CD4-positive, alpha-beta T cell treated with Interleukin-6 at 100 ng/mL for 8 hours (primary cell): ENCODE measurements around the gene HDAC4.

Experiments used
- DNase-seq: peaks from one replicate; pipeline ENCODE4 v3.0.0-alpha.2; 2020; ENCODE audit warnings: mixed read lengths, low spot score

Gene HDAC4

DNA sequence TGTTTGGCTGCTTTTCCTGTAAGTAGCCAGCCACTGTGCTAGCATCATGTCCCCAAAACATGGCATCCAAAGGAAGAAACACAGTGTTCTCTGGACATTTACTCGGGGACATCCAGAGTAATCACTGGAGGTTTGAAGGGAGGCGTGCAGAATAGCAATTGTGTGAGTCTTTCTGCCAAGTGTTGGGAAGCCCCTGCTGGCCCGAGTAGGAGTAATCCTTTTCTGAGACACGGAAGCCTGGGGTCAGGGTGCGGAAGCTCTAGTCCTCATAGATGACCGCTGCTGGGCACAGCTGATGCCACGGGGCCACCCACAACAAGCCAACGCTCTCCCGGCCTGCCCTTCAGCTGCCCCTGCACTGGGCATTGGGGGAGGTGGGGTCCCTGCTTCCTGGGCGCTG lies 24.8 kb upstream of the HDAC4 start:
- no peak for DNase-seq

DNA sequence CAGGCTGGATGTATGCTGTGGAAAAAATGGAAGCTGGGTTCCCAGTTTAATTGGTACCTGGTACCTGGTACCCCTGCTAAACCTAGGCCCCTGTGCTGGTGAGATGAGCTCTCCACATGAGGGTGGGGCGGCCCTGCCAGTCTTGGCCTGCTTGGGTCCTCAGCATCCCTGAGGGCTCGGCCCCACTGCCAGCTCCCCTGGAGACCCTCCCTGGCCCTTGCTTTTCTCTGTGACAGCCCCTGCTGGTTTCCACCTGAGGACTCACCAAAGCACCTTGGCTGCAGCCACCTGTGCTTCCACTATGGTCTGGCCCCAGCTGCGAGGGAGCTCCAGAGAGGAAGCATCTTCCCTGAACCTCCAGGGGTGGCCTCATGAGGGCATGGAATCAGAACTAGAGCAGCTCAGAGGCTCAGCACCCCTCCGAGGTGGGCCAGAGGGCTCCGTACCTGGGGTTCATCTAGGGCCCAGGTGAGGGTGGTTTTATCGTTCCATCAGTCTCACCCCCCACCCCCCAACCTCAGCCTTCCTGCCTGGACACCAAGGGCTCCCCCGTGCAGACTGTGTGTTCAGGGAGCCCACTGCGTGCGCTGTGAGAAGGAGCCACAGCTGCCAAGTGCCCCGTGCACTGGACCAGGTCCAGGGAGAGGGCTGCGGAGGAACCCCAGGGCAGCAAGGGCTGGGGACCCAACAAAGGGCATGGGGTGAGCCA lies 23.7 kb upstream of the HDAC4 start:
- no peak for DNase-seq

DNA sequence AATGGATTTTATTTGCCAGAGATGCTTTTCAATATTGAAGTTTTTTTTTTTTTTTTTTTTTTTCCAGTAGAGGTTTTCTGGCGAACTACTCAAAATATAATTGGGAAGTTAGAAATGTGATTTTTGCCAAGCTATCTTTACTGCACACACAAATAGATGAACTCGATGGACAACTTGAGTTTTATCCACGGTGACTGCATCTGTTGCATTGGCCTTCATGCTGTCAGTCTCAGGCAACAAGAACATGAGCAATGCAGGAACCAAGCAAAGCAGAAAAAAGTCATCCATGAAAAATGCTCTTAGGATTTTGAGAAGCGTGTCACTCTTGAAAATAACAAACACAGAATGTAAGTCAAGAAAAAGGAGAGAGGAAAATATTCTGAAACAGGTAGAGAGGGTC lies 22.7 kb upstream of the HDAC4 start:
- DNase-seq: no peak

DNA sequence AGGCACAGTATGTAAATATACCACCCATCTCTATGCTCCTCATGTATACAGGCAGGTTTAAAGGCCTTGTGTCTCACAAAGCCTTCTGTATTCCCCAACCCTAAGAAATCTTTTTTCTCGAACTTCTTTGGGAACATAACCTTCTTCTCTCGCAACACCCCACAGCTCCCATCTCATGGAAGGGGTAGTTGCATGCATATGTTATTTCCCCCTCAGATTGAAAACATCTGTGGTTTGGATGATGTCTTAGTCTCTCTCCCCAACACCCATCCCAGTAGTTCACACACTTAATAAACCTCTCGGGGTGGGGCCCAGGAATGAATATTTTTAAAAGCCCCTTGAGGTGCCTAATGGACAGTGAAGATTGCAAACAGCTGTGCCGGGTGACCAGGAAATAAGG lies 21.0 kb upstream of the HDAC4 start:
- no peak for DNase-seq

DNA sequence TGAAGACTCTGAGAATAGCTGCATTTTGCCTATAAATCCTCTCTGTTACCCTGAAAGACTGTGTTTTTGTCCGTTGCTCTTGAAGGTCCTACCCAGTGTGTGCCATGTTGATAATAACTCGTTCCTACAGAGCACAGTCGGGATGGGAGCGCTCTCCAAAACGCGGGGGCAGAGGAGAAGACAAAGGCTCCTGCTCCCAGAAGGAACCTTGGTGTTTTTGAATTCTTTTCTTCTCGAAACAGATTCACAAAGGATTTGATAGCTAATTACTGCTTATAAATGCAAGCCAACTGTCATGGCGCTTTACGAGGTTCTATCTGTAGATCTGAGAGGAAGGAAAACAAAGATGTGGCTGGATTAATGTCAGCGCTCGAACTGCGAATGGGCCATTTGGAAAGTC lies 19.3 kb upstream of the HDAC4 start:
- no peak for DNase-seq

DNA sequence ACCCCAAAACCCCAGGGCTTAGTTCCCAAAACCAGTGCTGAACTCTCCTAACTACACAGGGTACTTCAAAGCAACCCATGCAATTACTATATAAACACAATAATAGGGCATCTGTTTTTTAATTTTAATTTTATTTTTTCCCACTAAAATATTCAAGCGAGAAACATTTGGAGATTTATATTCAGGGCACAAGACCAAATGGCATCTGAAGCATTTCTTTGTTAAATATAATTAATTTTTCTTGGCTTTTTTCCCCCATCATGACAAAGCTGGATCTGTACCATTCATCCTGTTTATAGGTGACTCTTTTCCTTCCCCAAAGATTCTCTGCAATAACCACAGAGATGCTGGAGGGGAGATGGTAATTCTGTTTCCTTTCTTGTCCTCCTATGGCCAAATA lies 18.1 kb upstream of the HDAC4 start:
- no peak for DNase-seq

DNA sequence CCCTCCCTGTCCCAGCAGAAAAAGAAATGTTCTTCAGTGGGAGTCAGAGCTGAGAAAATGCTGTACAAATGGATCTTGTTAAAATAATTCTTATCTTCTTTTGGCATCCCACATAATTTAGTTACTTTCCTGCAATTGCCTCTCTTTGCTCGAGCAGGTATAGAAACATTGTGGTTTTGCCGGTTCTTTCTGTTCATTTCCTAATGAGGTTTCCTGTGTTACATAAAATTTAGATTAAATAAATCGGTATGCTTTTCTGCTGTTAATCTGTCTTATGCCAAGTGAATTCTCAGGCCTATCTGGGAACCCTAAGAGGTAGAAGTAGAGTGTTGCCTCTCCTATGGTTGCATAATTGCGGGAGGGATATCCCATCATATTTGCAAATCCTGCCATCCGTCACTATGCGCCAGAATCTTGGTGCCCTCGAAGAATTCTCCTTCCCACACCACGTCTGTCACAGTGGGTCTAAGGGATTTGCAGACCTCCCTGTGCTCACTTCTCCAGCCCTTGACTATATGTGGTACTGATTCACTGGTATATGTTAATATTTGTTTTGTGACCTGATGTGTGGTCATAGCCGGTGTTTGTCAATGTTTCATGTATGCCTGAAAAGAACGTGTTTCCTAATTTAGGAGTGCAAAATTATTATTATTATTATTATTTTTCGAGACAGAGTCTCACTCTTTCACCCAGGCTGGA lies 12.2 kb upstream of the HDAC4 start:
- no peak for DNase-seq

DNA sequence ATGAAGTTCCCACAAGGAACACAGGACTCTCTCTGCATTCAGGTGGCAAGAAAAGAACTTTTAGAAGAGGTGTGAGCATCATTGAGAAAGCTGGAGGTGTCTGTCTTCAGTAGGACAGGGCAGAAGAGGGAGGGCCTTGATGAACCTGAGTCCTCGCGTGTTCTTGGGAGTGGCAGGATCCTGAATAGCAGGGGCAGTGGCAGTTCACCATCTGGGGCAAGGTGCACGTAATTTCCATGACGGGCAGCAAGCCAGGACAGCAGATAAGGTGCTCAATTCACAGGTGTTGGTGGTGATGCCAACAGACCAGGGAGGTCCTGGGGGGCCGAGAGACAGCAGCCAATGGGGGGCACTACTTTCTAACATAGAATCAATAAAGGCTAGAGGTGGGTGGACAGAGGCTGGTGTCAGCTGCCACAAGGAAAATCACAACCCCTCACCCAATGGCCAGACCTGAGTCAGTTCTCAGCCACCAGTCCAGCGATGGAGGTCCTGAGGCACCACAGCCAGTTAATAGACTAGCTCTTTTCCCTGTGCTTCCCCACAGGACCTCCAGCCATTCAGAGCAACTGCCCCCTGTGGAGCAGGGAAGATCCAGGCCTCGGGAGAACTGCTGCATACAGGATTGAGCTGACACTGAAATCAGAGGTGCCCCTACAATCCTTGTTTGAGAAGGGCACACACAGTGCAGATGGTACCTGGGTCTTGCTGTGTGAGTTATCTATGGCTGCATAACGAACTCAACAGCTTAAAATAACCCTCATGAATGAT lies 10.9 kb upstream of the HDAC4 start:
- no peak for DNase-seq

DNA sequence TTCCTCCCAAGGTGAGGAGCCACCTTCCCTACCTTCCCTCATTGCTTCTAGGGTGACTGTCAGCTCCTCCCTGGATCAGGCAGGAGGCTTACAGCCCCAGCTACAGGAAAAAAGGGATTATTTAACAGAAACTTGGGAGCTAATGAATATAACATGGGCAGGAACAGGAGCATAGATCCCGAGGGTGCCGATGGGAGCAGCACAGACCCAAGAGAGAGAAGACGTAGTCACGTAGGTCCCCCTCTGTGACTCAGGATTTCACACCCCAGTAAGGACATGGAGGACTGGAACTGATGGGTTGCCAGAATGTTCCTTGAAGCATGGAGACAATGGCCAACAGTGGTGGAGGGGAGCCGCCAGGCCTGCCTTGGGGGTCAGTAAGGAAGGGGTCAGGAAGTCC lies 10.3 kb upstream of the HDAC4 start:
- DNase-seq: no peak

DNA sequence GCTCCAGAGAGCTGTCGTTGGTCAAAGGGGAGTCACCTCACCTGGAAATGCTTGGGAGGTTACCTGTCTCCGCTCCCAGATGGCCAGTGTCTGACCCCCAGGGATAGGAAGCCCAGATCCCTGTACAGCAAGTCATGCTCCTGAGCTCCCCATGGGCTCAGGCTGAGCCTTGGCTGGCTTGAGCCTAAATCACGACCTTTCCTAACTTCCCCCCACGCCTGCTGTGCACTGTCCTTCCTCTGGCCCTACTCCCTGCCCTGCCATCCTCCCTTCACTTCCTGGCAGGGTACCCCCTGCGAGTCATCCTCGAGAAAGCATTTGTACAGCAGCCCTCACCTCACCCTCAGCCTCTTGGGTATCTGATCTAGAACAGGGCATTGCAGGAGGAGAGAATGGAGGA lies 9.2 kb upstream of the HDAC4 start:
- DNase-seq: no peak

DNA sequence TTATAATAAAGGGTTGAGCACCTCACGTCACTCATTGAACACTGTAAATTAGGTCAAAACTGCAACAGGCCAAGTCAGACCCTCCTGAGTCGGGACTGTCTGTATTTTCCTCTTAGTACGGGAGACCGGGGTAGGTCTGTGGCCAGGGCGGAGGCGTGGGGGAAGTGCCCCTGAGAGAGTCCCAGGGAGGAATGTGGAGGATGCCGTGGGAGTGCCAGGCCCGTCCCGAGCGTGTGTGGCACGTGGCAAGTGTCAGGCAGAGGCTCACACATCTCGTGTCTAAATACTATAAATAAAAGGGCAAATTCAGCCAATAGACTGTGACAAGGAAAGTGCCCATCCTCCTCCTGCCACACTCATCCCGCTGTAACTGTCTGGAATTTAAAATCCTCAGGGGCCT lies 6.3 kb upstream of the HDAC4 start:
- no peak for DNase-seq

DNA sequence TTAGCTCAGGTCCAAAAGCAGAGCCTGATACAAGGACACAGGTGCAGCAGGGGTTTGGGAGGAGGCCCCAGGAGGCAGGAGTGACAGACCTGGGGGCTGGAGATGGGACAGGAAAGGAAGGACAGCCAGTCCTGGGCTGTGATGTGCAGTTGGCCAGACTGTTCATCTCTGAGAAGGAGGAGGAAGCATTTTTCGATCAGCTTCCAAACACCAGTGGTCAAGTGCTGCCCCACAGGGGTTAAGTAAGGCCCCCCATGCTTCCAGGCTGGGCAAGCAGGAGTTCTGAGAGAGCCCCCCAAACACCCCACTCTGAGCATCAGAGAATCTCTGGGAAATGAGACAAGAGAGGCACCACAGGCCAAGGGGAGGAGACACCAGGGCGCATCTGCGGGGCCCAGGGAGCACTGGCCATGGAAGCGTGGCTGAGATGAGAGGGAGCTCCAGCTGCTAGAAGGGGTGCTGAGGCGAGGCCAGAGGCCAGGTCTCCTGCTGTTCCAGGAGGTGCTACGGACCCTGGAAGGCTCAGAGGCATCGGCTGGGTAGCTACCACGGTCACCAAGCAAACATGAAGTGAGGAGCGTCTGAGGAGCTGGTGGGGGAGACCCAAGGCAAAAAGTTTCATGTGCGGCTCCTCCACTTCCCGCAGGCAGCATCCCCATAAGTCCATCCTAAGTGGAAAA lies 5.6 kb upstream of the HDAC4 start:
- no peak for DNase-seq

DNA sequence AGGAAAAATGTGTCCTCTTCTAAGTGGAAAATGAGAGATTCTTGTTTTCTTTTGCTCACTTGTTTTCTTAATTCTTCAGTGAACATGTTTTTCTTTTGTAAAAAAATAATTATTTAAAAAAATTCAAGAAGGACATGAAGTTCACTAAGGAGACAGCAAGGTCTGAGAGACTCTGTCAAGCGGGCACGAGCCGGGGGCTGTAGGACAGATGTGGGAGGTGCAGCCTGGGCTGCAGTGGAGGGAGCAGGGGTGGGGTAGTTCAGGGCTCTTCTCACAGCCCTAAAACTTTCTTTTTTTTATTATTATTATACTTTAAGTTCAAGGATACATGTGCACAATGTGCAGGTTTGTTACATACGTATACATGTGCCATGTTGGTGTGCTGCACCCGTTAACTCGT lies 4.3 kb upstream of the HDAC4 start:
- no peak for DNase-seq

DNA sequence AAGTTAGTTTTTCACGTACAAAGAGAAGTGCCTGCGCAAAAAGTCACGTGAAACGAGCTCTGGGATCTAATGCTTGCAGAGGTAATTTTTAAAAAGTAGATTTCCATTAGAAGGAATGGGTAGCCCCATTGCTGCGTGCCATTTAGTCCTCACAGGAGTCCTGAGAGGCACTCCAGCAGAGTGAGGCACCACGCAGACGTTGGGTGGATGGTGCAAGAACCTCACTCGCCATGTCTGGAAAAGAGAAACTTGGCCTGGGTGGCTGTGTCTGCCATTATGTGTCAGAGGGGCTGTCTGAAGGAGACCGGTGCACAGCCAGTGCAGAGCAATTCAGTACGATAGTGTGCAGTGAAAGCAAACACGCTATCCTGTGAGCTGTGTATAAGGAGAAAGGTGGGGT lies 1.8 kb upstream of the HDAC4 start:
- DNase-seq: no peak

DNA sequence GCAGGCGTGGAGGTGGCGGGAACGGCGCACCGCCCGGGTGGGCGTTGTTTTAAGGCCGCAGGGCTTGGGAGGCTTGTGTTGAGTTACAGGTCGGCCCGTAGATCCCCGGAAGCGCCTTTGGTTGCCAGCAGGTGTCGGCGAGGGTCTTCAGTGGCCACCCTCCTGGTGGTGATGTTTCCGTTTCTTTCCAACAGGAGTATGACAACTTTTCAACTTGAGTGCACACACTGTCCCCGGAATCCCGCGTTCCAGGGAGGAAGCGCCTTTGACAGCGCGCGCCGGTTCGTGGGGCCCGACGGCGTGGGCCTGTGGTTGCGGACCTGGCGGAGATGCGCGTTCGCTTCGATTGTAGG lies 1.0 kb upstream of the HDAC4 start:
- DNase-seq: no peak

DNA sequence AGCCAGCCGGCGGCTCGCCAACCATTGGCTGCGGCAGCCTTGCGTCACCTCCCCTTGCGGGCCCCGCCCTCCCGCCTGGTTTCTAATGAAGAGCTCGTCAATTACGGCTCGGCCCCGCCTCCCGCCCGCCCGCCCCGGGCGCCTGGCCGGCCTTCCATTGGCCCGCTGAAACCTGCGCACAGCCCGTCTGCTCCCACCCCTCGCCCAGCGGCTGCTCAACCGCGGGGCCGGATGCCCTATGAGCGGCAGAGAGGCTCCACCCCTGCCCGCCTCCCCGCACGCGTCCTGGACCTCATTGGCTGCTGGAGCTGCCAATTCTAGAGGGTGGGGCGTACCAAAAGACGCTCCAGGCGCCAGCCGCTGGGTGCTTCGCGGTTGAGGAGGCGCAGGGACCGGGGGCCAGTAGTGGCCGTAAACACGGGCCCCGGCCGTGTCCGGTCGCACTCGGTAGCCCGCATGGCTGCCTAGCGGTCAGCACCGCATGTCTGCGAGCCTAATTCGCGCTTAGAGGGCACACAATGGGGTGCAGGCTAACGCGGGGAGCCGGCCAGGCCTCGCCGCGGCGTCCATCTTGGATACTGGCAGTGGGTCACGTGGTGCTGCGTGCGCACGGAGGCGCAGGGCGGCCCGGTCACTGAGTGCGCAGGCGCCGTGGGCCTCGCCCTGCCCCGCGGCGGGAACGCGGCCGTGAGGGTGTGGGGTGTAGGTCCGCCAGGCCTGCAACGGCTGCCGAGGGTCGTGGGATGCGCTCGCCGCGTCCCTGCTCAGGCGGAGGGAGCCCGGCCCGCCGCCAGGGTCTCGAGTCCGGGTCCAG lies 454 bp upstream of the HDAC4 start:
- DNase-seq: peak; percentile 100

DNA sequence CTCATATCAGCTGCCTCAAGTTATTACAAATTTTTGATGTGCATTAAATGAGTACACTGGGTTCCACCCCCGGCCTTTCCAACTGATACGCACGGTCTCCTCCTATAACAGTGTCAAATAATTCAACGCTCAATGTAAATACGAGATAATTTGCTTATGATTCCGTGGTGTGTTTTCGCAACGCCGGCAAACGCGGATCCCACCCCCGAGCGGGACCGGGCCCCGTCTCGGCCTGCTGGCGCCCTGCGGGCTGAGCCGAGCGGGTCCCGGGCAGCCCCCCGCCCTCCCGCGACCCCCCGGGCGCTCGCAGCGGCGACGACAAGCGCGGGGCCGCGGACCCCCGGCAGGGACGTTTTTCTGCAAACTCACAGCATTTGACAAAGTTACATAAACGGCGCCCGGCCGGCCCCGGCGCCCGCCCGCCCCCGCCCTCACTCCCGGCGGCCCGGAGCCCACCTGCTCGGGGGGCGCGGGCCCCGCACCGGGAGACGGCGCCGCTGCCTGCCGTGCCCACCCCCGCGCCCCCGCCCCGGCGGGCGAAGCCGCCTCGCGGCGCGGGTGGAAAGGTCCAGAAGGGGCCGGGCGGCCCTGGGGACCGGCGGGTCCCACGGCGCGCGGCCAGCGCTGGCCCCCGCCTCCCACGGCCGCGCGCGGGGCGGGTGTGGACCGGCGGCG lies 762 bp downstream of the HDAC4 start:
- DNase-seq: no peak

DNA sequence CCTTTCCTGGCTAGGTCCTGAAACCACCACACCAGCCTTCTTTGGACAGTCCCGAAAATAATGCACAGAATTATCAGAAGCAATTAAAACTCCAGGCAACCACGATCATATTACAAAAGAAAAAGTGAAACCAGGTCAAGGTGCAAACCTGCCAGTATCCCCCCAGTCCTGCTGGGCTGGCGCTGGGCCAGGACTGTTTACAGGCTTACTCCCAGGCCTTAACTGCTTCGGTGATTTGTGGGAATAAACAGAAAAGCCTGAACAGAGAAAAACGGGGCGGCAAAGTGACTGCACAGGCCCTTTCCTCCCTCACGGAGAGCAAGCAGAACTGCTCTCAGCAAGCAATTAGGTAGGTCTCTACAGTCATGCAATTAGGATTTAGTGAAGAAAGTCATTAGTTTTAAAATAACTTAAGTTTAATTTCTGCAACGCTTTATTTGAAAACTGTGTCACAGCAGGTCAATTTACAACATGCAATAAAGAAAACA lies 1.3 kb downstream of the HDAC4 start:
- peak; percentile 39 for DNase-seq

DNA sequence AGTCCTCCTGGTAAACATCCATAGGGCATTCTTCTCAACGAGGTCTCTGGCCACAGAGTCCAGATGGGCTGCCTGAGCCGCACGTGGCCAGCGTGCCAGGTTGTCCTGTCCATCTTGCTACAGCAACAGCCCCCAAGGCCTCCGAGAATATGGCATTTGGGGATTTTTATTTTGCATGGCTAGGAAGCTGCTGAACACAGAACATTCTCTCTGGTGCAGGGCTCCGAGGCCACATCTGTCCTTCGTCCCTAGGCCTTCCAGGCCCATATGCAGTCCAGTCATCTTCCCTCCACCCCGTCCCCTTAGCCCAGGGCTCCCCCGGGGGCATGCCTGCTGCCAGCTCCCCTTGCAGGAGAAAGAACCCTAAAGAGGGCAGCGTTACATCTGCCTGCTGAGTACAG lies 2.3 kb downstream of the HDAC4 start:
- no peak for DNase-seq

DNA sequence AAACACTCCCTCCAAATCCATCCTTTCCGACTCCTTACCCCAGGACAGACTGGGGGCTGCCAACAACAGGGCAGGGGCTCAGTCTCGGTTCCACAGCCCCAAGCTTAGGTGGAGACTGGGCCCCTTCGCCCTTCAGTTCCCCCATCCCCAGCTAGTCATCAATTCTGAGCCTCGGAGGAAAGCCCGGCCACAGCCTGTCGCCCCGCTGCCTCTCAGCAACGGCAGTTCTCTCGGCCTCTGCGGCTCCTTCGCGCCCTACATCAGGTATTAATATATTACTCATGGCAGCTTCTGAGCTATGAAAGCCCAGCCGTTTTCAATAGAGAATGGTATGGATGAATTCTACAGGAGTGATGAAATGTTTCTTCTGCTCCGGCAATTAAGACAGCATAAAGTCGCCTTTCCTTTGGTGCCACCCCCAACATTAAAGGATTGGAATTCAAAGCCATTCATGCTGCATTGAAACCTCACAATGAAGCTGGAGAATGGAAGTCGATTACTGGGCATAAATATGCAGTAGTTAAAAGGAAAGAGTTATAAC lies 2.8 kb downstream of the HDAC4 start:
- no peak for DNase-seq
